Measurements from ENCODE around the gene CTNNA3.
"Not testable (repeated sequence)": the region's sequence is repeated elsewhere in the genome, so short reads cannot be mapped to it uniquely, and the experiment has no call there.

Gene CTNNA3

GRCh38 chr10:66335753-66336152, 1360.2 kb downstream of the CTNNA3 start:
- not testable (repeated sequence) for DNase-seq

- no peak for DNase-seq
Observed at GRCh38 chr10:66329147-66329546, 1366.8 kb downstream of the CTNNA3 start.

- DNase-seq: no peak
Observed at GRCh38 chr10:66326876-66327275, 1369.1 kb downstream of the CTNNA3 start.

- DNase-seq: no peak
Observed at GRCh38 chr10:66322777-66323176, 1373.2 kb downstream of the CTNNA3 start.

GRCh38 chr10:66321723-66322665, 1374.0 kb downstream of the CTNNA3 start:
- DNase-seq: no peak

- no peak for DNase-seq
Observed at GRCh38 chr10:66318761-66319160, 1377.2 kb downstream of the CTNNA3 start.

GRCh38 chr10:66307826-66308225, 1388.2 kb downstream of the CTNNA3 start:
- no peak for DNase-seq

GRCh38 chr10:66301078-66301477, 1394.9 kb downstream of the CTNNA3 start:
- no peak for DNase-seq

- no peak for DNase-seq
Observed at GRCh38 chr10:66295602-66296001, 1400.4 kb downstream of the CTNNA3 start.

- DNase-seq: no peak
Observed at GRCh38 chr10:66294538-66294937, 1401.5 kb downstream of the CTNNA3 start.

- DNase-seq: no peak
Observed at GRCh38 chr10:66292922-66293321, 1403.1 kb downstream of the CTNNA3 start.

GRCh38 chr10:66292456-66292855, 1403.5 kb downstream of the CTNNA3 start:
- no peak for DNase-seq

GRCh38 chr10:66291133-66291532, 1404.9 kb downstream of the CTNNA3 start:
- DNase-seq: no peak

GRCh38 chr10:66284621-66285020, 1411.4 kb downstream of the CTNNA3 start:
- no peak for DNase-seq

GRCh38 chr10:66283874-66284464, 1412.0 kb downstream of the CTNNA3 start:
- no peak for DNase-seq

- DNase-seq: no peak
Observed at GRCh38 chr10:66283064-66283463, 1412.9 kb downstream of the CTNNA3 start.

- no peak for DNase-seq
Observed at GRCh38 chr10:66281327-66281726, 1414.7 kb downstream of the CTNNA3 start.

- no peak for DNase-seq
Observed at GRCh38 chr10:66277481-66277880, 1418.5 kb downstream of the CTNNA3 start.

GRCh38 chr10:66273966-66274519, 1422.0 kb downstream of the CTNNA3 start:
- DNase-seq: no peak

GRCh38 chr10:66265398-66265797, 1430.6 kb downstream of the CTNNA3 start:
- DNase-seq: no peak

GRCh38 chr10:66259836-66260235, 1436.2 kb downstream of the CTNNA3 start:
- DNase-seq: no peak

- DNase-seq: no peak
Observed at GRCh38 chr10:66258693-66259092, 1437.3 kb downstream of the CTNNA3 start.

GRCh38 chr10:66257801-66258200, 1438.2 kb downstream of the CTNNA3 start:
- DNase-seq: no peak

GRCh38 chr10:66252986-66253385, 1443.0 kb downstream of the CTNNA3 start:
- DNase-seq: no peak

Data from cortex of kidney (tissue), 1 donor.